ENCODE data around the gene PEX1. TPM values are rescaled to one million over a fixed set of nuclear protein-coding genes. Genes with fewer than 3 reads are reported as not detected.

Gene PEX1
- total and polyA plus RNA-seq, 9 of the 15 experiments (the other 6 are each of a cell fraction or from before 2014, with no cell fraction given), result 9.4 to 32.2 (median 19.9) TPM

DNA sequence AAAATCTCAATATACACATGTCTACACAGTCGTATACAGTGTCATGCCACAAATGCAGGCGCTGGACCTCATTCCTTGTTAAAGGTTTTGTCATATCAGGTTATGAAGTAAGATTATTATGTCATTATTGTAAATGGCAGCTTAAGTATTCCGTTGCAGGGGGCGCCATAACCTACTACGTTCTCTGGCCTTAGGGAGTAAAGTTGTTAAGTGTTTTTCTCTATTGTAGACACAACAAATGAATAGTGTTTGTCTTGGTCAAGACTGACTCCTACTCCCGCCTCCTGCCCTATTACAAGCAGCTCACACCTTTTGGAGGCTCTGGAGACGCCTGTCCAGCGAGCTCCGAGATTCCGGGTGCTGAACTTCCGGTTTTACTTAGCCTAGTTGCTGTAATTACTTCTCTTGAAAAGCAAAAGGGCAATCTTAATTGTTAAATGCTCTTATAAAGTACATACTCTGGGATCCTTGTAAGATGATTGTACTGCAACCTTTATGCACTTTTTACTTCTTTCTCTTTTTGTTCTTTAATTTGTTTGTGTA, 80.0 kb downstream of the PEX1 start (continued):
- TF ChIP-seq, protein P1, sequence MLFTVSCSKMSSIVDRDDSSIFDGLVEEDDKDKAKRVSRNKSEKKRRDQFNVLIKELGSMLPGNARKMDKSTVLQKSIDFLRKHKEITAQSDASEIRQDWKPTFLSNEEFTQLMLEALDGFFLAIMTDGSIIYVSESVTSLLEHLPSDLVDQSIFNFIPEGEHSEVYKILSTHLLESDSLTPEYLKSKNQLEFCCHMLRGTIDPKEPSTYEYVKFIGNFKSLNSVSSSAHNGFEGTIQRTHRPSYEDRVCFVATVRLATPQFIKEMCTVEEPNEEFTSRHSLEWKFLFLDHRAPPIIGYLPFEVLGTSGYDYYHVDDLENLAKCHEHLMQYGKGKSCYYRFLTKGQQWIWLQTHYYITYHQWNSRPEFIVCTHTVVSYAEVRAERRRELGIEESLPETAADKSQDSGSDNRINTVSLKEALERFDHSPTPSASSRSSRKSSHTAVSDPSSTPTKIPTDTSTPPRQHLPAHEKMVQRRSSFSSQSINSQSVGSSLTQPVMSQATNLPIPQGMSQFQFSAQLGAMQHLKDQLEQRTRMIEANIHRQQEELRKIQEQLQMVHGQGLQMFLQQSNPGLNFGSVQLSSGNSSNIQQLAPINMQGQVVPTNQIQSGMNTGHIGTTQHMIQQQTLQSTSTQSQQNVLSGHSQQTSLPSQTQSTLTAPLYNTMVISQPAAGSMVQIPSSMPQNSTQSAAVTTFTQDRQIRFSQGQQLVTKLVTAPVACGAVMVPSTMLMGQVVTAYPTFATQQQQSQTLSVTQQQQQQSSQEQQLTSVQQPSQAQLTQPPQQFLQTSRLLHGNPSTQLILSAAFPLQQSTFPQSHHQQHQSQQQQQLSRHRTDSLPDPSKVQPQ (CRISPR knock-in tag; IDR thresholded peaks at IDR 0.05; ENCODE audit: borderline replicate concordance), result no peak
- peak; percentile 62; the same call in 1 of the 2 replicates for TF ChIP-seq CC2D1A (IDR thresholded peaks at IDR 0.05)
- TF ChIP-seq NFIC (IDR thresholded peaks at IDR 0.05), result no peak
- no peak for TF ChIP-seq CHD1 (IDR thresholded peaks at IDR 0.05; ENCODE audit: low read length)
- TF ChIP-seq ZNF79 (CRISPR knock-in tag; IDR thresholded peaks at IDR 0.05; ENCODE audit: low read depth), result no peak
- TF ChIP-seq, protein P2, sequence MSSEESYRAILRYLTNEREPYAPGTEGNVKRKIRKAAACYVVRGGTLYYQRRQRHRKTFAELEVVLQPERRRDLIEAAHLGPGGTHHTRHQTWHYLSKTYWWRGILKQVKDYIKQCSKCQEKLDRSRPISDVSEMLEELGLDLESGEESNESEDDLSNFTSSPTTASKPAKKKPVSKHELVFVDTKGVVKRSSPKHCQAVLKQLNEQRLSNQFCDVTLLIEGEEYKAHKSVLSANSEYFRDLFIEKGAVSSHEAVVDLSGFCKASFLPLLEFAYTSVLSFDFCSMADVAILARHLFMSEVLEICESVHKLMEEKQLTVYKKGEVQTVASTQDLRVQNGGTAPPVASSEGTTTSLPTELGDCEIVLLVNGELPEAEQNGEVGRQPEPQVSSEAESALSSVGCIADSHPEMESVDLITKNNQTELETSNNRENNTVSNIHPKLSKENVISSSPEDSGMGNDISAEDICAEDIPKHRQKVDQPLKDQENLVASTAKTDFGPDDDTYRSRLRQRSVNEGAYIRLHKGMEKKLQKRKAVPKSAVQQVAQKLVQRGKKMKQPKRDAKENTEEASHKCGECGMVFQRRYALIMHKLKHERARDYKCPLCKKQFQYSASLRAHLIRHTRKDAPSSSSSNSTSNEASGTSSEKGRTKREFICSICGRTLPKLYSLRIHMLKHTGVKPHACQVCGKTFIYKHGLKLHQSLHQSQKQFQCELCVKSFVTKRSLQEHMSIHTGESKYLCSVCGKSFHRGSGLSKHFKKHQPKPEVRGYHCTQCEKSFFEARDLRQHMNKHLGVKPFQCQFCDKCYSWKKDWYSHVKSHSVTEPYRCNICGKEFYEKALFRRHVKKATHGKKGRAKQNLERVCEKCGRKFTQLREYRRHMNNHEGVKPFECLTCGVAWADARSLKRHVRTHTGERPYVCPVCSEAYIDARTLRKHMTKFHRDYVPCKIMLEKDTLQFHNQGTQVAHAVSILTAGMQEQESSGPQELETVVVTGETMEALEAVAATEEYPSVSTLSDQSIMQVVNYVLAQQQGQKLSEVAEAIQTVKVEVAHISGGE (CRISPR knock-in tag; IDR thresholded peaks at IDR 0.05), result no peak; a peak in 1 of 6 replicates
- TF ChIP-seq, protein P3, sequence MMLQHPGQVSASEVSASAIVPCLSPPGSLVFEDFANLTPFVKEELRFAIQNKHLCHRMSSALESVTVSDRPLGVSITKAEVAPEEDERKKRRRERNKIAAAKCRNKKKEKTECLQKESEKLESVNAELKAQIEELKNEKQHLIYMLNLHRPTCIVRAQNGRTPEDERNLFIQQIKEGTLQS (IDR thresholded peaks at IDR 0.05), result peak; percentile 53; the same call in 1 of the 2 replicates
- TF ChIP-seq, protein P3 (CRISPR knock-in tag; conservative IDR thresholded peaks at IDR 0.05), result no peak
- no peak for TF ChIP-seq ZNF12 (CRISPR knock-in tag; IDR thresholded peaks at IDR 0.05)
- TF ChIP-seq CREB1 (IDR thresholded peaks at IDR 0.05), result peak; percentile 82
- TF ChIP-seq CREB1 (CRISPR knock-in tag; IDR thresholded peaks at IDR 0.05), result peak; percentile 72
- TF ChIP-seq NUFIP1 (IDR thresholded peaks at IDR 0.05; ENCODE audit: partially characterized antibody), result no peak
- peak; percentile 8 for TF ChIP-seq TAF9B (IDR thresholded peaks at IDR 0.05; ENCODE audit: partially characterized antibody)
- no peak for TF ChIP-seq ZBTB17 (CRISPR knock-in tag; IDR thresholded peaks at IDR 0.05)
- TF ChIP-seq, protein P4, sequence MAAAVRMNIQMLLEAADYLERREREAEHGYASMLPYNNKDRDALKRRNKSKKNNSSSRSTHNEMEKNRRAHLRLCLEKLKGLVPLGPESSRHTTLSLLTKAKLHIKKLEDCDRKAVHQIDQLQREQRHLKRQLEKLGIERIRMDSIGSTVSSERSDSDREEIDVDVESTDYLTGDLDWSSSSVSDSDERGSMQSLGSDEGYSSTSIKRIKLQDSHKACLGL (CRISPR knock-in tag; IDR thresholded peaks at IDR 0.05; ENCODE audit: borderline replicate concordance, poor library complexity, severe bottlenecking), result no peak
- TF ChIP-seq POU5F1 (IDR thresholded peaks at IDR 0.05; ENCODE audit: borderline replicate concordance, low read depth, low read length, partially characterized antibody), result no peak
- TF ChIP-seq, protein P5, sequence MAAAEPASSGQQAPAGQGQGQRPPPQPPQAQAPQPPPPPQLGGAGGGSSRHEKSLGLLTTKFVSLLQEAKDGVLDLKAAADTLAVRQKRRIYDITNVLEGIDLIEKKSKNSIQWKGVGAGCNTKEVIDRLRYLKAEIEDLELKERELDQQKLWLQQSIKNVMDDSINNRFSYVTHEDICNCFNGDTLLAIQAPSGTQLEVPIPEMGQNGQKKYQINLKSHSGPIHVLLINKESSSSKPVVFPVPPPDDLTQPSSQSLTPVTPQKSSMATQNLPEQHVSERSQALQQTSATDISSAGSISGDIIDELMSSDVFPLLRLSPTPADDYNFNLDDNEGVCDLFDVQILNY (CRISPR knock-in tag; IDR thresholded peaks at IDR 0.05), result no peak
- no peak for TF ChIP-seq ZNF583 (CRISPR knock-in tag; IDR thresholded peaks at IDR 0.05)
- no peak for TF ChIP-seq ZNF699 (CRISPR knock-in tag; IDR thresholded peaks at IDR 0.05; ENCODE audit: insufficient replicate concordance)
- TF ChIP-seq SLC30A9 (CRISPR knock-in tag; IDR thresholded peaks at IDR 0.05), result no peak

Data from K562 (cell line).